Fibroblast of lung (primary cell): Measurements from ENCODE around the gene CTR9. TPM values are rescaled to one million over a fixed set of nuclear protein-coding genes. Genes with fewer than 3 reads are reported as not detected.

Source experiments
- DNase-seq, 2 donors: peaks; one replicate each; pipeline versions ENCODE4 v3.0.0 to v3.0.0-alpha.2; 2010; ENCODE audit warnings: low read depth in 2 of 2
- H2AFZ ChIP-seq: 2 replicates; pipeline ENCODE4 v1.5.1; 2012; ENCODE audit warnings: low read length, control low read depth, inconsistent platforms
- H3K27ac ChIP-seq: 2 replicates; pipeline ENCODE4 v1.5.1; 2011; ENCODE audit warnings: low read length, control low read depth; ENCODE audit not compliant: insufficient read depth
- H3K27me3 ChIP-seq: 2 replicates; pipeline ENCODE4 v1.5.1; 2011; ENCODE audit warnings: mild to moderate bottlenecking, low read length; ENCODE audit not compliant: control insufficient read depth, insufficient read depth
- H3K36me3 ChIP-seq: 2 replicates; pipeline ENCODE4 v1.5.1; 2011; ENCODE audit warnings: low read length; ENCODE audit not compliant: control insufficient read depth, insufficient read depth
- H3K4me1 ChIP-seq: 2 replicates; pipeline ENCODE4 v1.5.1; 2011; ENCODE audit warnings: low read length; ENCODE audit not compliant: control insufficient read depth, insufficient read depth; ENCODE audit errors: extremely low read depth
- H3K4me2 ChIP-seq: 2 replicates; pipeline ENCODE4 v1.5.1; 2011; ENCODE audit warnings: low read length, control low read depth; ENCODE audit not compliant: insufficient read depth; ENCODE audit errors: extremely low read depth
- H3K4me3 ChIP-seq, 4 experiments: fragments of 200-600 bp in 1 of 4; sonication (generic) in 1 of 4; replicated peaks in 1 of 4; 2 replicates each; pipeline ENCODE4 v1.5.1; 2011 to 2016; ENCODE audit warnings: low read length in 4 of 4, low read depth in 3 of 4, mild to moderate bottlenecking in 3 of 4, control low read depth in 2 of 4, inconsistent platforms in 1 of 4, mixed read lengths in 1 of 4; ENCODE audit not compliant: insufficient read depth in 1 of 4; ENCODE audit errors: control extremely low read depth in 1 of 4
- H3K79me2 ChIP-seq: 2 replicates; pipeline ENCODE4 v1.5.1; 2012; ENCODE audit warnings: mild to moderate bottlenecking, low read length, inconsistent platforms; ENCODE audit not compliant: control insufficient read depth, insufficient read depth
- H3K9ac ChIP-seq: 2 replicates; pipeline ENCODE4 v1.5.1; 2011; ENCODE audit warnings: mild to moderate bottlenecking, low read length, control low read depth; ENCODE audit not compliant: insufficient read depth
- H3K9me3 ChIP-seq: 2 replicates; pipeline ENCODE4 v1.5.1; 2012; ENCODE audit warnings: low read depth, low read length; ENCODE audit not compliant: control insufficient read depth, insufficient read depth
- H4K20me1 ChIP-seq: 2 replicates; pipeline ENCODE4 v1.5.1; 2011; ENCODE audit warnings: low read length; ENCODE audit not compliant: control insufficient read depth, insufficient read depth; ENCODE audit errors: extremely low read depth
- CTCF ChIP-seq, 2 donors: IDR thresholded peaks in 1 of 2; conservative IDR thresholded peaks in 1 of 2; 1 replicate in 1 of 2; 2 replicates in 1 of 2; pipeline ENCODE4 v1.5.1; 2011 to 2012; ENCODE audit warnings: low read length in 2 of 2, control low read depth in 1 of 2, inconsistent platforms in 1 of 2, low read depth in 1 of 2, mild to moderate bottlenecking in 1 of 2
- EZH2 ChIP-seq: IDR thresholded peaks from 2 replicates; pipeline ENCODE4 v1.5.1; 2012; ENCODE audit warnings: low read length, control low read depth, mild to moderate bottlenecking; ENCODE audit errors: missing control alignments
- polyA plus RNA-seq, 2 donors: library from polyadenylated mRNA; depleted of rRNA in 1 of 2; stranded (reverse) in 1 of 2; unstranded in 1 of 2; fragments of >200 nt; gene quantifications; 2 replicates each; pipeline ENCODE4 v1.2.1, GENCODE V29; 2011 to 2012; ENCODE audit warnings: missing spikeins in 1 of 2
- total RNA-seq: library from RNA; depleted of rRNA; stranded (reverse); fragments of >200 nt; gene quantifications from 2 replicates; pipeline ENCODE4 v1.2.1, GENCODE V29; 2014

The CTR9 gene
- total and polyA plus RNA-seq, 2 donors (not counting 1 experiment from before 2014, with no cell fraction given), result 22.8 to 41.5 TPM

GRCh38 chr11:10793470-10794255 lies 42.6 kb downstream of the CTR9 start:
- H3K4me1 ChIP-seq, result no peaks in the 10 kb centered on the region
- peaks cover 6% of the 10 kb centered on the region for H3K36me3 ChIP-seq
- H3K79me2 ChIP-seq, result no peaks in the 10 kb centered on the region
- no peak overlapping the region for H3K27ac ChIP-seq
- no peak overlapping the region for H3K4me3 ChIP-seq
- DNase-seq, result no peak
- H2AFZ ChIP-seq, result no peak overlapping the region
- no peaks in the 10 kb centered on the region for H3K27me3 ChIP-seq
- TF ChIP-seq EZH2, result no peak
- TF ChIP-seq CTCF (conservative IDR thresholded peaks at IDR 0.05 in 1 of 2, IDR thresholded peaks at IDR 0.05 in 1 of 2; ENCODE audit: low read depth in 1 of 2, low read length in 2 of 2), result no peak
- H3K9ac ChIP-seq, result no peak overlapping the region
- H3K4me2 ChIP-seq, result no peak overlapping the region
- H3K9me3 ChIP-seq, result no peaks in the 10 kb centered on the region
- no peaks in the 10 kb centered on the region for H4K20me1 ChIP-seq

- TF ChIP-seq EZH2 (no peak), CTCF (conservative IDR thresholded peaks at IDR 0.05 in 1 of 2, IDR thresholded peaks at IDR 0.05 in 1 of 2; ENCODE audit: low read depth in 1 of 2, low read length in 2 of 2) (no peak)
Observed at GRCh38 chr11:10796191-10796590, 45.1 kb downstream of the CTR9 start.

GRCh38 chr11:10797001-10797400 lies 46.0 kb downstream of the CTR9 start:
- Histone ChIP-seq H3K9me3 (no peaks in the 10 kb centered on the region), H3K36me3 (peaks cover 15% of the 10 kb centered on the region), H3K27ac (no peak overlapping the region), H3K4me1 (no peaks in the 10 kb centered on the region), H4K20me1 (no peaks in the 10 kb centered on the region), H2AFZ (no peak overlapping the region), H3K27me3 (no peaks in the 10 kb centered on the region), H3K4me2 (no peak overlapping the region), H3K79me2 (no peaks in the 10 kb centered on the region), H3K9ac (no peak overlapping the region), H3K4me3 (no peak overlapping the region)
- TF ChIP-seq EZH2 (no peak), CTCF (conservative IDR thresholded peaks at IDR 0.05 in 1 of 2, IDR thresholded peaks at IDR 0.05 in 1 of 2; ENCODE audit: low read depth in 1 of 2, low read length in 2 of 2) (no peak)
- no peak for DNase-seq

More at GRCh38 chr11:10796191-10796590, 45.1 kb downstream of the CTR9 start:
- Histone ChIP-seq H3K9ac (no peak overlapping the region), H4K20me1 (no peaks in the 10 kb centered on the region), H3K79me2 (no peaks in the 10 kb centered on the region), H3K9me3 (no peaks in the 10 kb centered on the region), H3K27ac (no peak overlapping the region), H2AFZ (no peak overlapping the region), H3K4me2 (no peak overlapping the region), H3K4me1 (no peaks in the 10 kb centered on the region), H3K27me3 (no peaks in the 10 kb centered on the region), H3K4me3 (no peak overlapping the region), H3K36me3 (peaks cover 15% of the 10 kb centered on the region)
- no peak for DNase-seq
